Activated CD8-positive, alpha-beta T cell treated with anti-CD3 and anti-CD28 coated beads, Interleukin-2, amount 10 ng/mL, durations not matched to agents 7 days and 5 days (primary cell): ENCODE results near the gene COMMD3. TPM values are rescaled to one million over a fixed set of nuclear protein-coding genes. Genes with fewer than 3 reads are reported as not detected.
A peak's percentile ranks its signal among the peaks of the same experiment; 100 is the strongest.

ENCODE experiments used
- ATAC-seq: fragments of 150-1000 bp; cut with Tn5 transposase; one replicate; pipeline ENCODE4 v1.10.0; 2021; ENCODE audit warnings: moderate library complexity
- CTCF ChIA-PET: fragments of 350-600 bp; sonication (Branson Sonifier 250); formaldehyde crosslinking; loops from one replicate; lab custom pipeline; 2021; ENCODE audit warnings: antibody characterized with exemption; lab: Charles Lee
- POLR2A ChIA-PET: fragments of 350-600 bp; sonication (Branson Sonifier 250); formaldehyde crosslinking; loops from one replicate; lab custom pipeline; 2021; ENCODE audit warnings: antibody characterized with exemption; lab: Charles Lee
- DNase-seq: peaks from one replicate; pipeline ENCODE4 v3.0.0-alpha.2; 2020
- H3K27ac Mint-ChIP-seq: one replicate; pipeline ENCODE4 v1.8.0; 2021; ENCODE audit warnings: mild to moderate bottlenecking, mixed read lengths
- H3K27me3 Mint-ChIP-seq: one replicate; pipeline ENCODE4 v1.8.0; 2021; ENCODE audit warnings: low read depth, mixed read lengths
- H3K36me3 Mint-ChIP-seq: one replicate; pipeline ENCODE4 v1.8.0; 2021; ENCODE audit warnings: low read depth, mixed read lengths
- H3K4me1 Mint-ChIP-seq: one replicate; pipeline ENCODE4 v1.8.0; 2021; ENCODE audit warnings: low read depth, mixed read lengths
- H3K4me3 Mint-ChIP-seq: one replicate; pipeline ENCODE4 v1.8.0; 2021; ENCODE audit warnings: mild to moderate bottlenecking, mixed read lengths
- H3K9me3 Mint-ChIP-seq: one replicate; pipeline ENCODE4 v1.8.0; 2022; ENCODE audit warnings: mixed read lengths; ENCODE audit not compliant: insufficient read depth
- total RNA-seq, 2 experiments: library from RNA; stranded (reverse); gene quantifications; one replicate each; pipeline ENCODE4 v1.2.3, GENCODE V29; 2021

The COMMD3 gene
- total RNA-seq, 2 experiments from 2014 or later: 59.7 to 63.3 TPM

GRCh38 chr10:22329150-22329549, 13.0 kb downstream of the COMMD3 start:
- H3K4me3 Mint-ChIP-seq: no peak overlapping the region
- H3K36me3 Mint-ChIP-seq: peaks cover 36% of the 10 kb centered on the region
- H3K27ac Mint-ChIP-seq: no peak overlapping the region
- DNase-seq: no peak
- CTCF ChIA-PET: no interaction called here
- POLR2A ChIA-PET: no interaction called here
- H3K27me3 Mint-ChIP-seq: peaks cover 21% of the 10 kb centered on the region
- ATAC-seq: no peak
- no peaks in the 10 kb centered on the region for H3K9me3 Mint-ChIP-seq
- H3K4me1 Mint-ChIP-seq: peaks cover 39% of the 10 kb centered on the region

GRCh38 chr10:22332116-22332692, 16.0 kb downstream of the COMMD3 start:
- DNase-seq (no peak), ATAC-seq (no peak)
- peaks cover 32% of the 10 kb centered on the region for H3K4me1 Mint-ChIP-seq
- no peak overlapping the region for H3K4me3 Mint-ChIP-seq
- H3K27me3 Mint-ChIP-seq: peaks cover 23% of the 10 kb centered on the region
- peak overlapping the region; percentile 78 for H3K27ac Mint-ChIP-seq
- ChIA-PET CTCF (interaction anchor here (1.1 to 2.1 kb wide), 4 partner anchors 8 to 242 kb away, joined by 3 to 7 read pairs (median 4); partner anchors contain the start of gene COMMD3), POLR2A (interaction anchor here (0.8 kb wide), 1 partner anchor 105 kb away, joined by 3 read pairs; no protein-coding TSS in a partner anchor)
- H3K36me3 Mint-ChIP-seq: peaks cover 30% of the 10 kb centered on the region
- no peaks in the 10 kb centered on the region for H3K9me3 Mint-ChIP-seq

GRCh38 chr10:22333167-22333974, 17.2 kb downstream of the COMMD3 start:
- Mint-ChIP-seq H3K27ac (peak overlapping the region; percentile 78), H3K4me3 (peak overlapping the region; percentile 72), H3K27me3 (peaks cover 33% of the 10 kb centered on the region), H3K4me1 (peaks cover 40% of the 10 kb centered on the region), H3K9me3 (no peaks in the 10 kb centered on the region), H3K36me3 (peaks cover 28% of the 10 kb centered on the region)
- DNase-seq (no peak), ATAC-seq (no peak)
- ChIA-PET CTCF (no interaction called here), POLR2A (no interaction called here)

GRCh38 chr10:22333975-22334282, 17.7 kb downstream of the COMMD3 start:
- ChIA-PET POLR2A (no interaction called here), CTCF (no interaction called here)
- H3K36me3 Mint-ChIP-seq: peaks cover 28% of the 10 kb centered on the region
- peak overlapping the region; percentile 78 for H3K27ac Mint-ChIP-seq
- H3K4me3 Mint-ChIP-seq: peak overlapping the region; percentile 72
- DNase-seq: no peak
- ATAC-seq: no peak
- H3K9me3 Mint-ChIP-seq: no peaks in the 10 kb centered on the region
- peaks cover 45% of the 10 kb centered on the region for H3K4me1 Mint-ChIP-seq
- peaks cover 38% of the 10 kb centered on the region for H3K27me3 Mint-ChIP-seq

- peaks cover 43% of the 10 kb centered on the region for H3K27me3 Mint-ChIP-seq
- ATAC-seq: peak; percentile 2
- H3K36me3 Mint-ChIP-seq: peaks cover 21% of the 10 kb centered on the region
- H3K4me1 Mint-ChIP-seq: peaks cover 52% of the 10 kb centered on the region
- peak overlapping the region; percentile 74 for H3K27ac Mint-ChIP-seq
- no peaks in the 10 kb centered on the region for H3K9me3 Mint-ChIP-seq
- no peak for DNase-seq
- ChIA-PET POLR2A (interaction anchor here (1.1 kb wide), 1 partner anchor 15 kb away, joined by 3 read pairs; no protein-coding TSS in a partner anchor), CTCF (interaction anchor here (0.9 to 1.1 kb wide), 2 partner anchors 9 to 15 kb away, joined by 3 to 4 read pairs; no protein-coding TSS in a partner anchor)
- peak overlapping the region; percentile 74 for H3K4me3 Mint-ChIP-seq
Observed at GRCh38 chr10:22334414-22335172, 18.4 kb downstream of the COMMD3 start.

- DNase-seq: peak; percentile 76
Observed at GRCh38 chr10:22335173-22335933, 19.2 kb downstream of the COMMD3 start.

GRCh38 chr10:22338185-22338900, 22.2 kb downstream of the COMMD3 start:
- no peak overlapping the region for H3K4me3 Mint-ChIP-seq
- ATAC-seq (no peak), DNase-seq (no peak)
- H3K36me3 Mint-ChIP-seq: peaks cover 8% of the 10 kb centered on the region
- POLR2A ChIA-PET: interaction anchor here (0.6 kb wide), 2 partner anchors 39 to 358 kb away, joined by 3 to 4 read pairs; no protein-coding TSS in a partner anchor
- H3K9me3 Mint-ChIP-seq: no peaks in the 10 kb centered on the region
- H3K27me3 Mint-ChIP-seq: peaks cover 60% of the 10 kb centered on the region
- peaks cover 55% of the 10 kb centered on the region for H3K4me1 Mint-ChIP-seq
- no peak overlapping the region for H3K27ac Mint-ChIP-seq
- CTCF ChIA-PET: interaction anchor here (1.0 to 1.6 kb wide), 2 partner anchors 27 to 328 kb away, joined by 3 to 4 read pairs; no protein-coding TSS in a partner anchor

More at GRCh38 chr10:22335173-22335933, 19.2 kb downstream of the COMMD3 start:
- no peaks in the 10 kb centered on the region for H3K9me3 Mint-ChIP-seq
- H3K27me3 Mint-ChIP-seq: peaks cover 45% of the 10 kb centered on the region
- ATAC-seq: peak; percentile 66
- H3K4me3 Mint-ChIP-seq: peak overlapping the region; percentile 74
- peaks cover 17% of the 10 kb centered on the region for H3K36me3 Mint-ChIP-seq
- peak overlapping the region; percentile 74 for H3K27ac Mint-ChIP-seq
- CTCF ChIA-PET: interaction anchor here (0.9 to 1.1 kb wide), 2 partner anchors 9 to 16 kb away, joined by 3 to 4 read pairs; no protein-coding TSS in a partner anchor
- POLR2A ChIA-PET: interaction anchor here (1.1 kb wide), 1 partner anchor 15 kb away, joined by 3 read pairs; no protein-coding TSS in a partner anchor
- peaks cover 58% of the 10 kb centered on the region for H3K4me1 Mint-ChIP-seq

GRCh38 chr10:22338931-22339330, 22.7 kb downstream of the COMMD3 start:
- no peaks in the 10 kb centered on the region for H3K9me3 Mint-ChIP-seq
- no peak overlapping the region for H3K27ac Mint-ChIP-seq
- H3K27me3 Mint-ChIP-seq: peaks cover 61% of the 10 kb centered on the region
- ChIA-PET CTCF (interaction anchor here (1.0 to 1.7 kb wide), 3 partner anchors 11 to 329 kb away, joined by 3 to 4 read pairs (median 4); no protein-coding TSS in a partner anchor), POLR2A (interaction anchor here (0.6 kb wide), 2 partner anchors 38 to 358 kb away, joined by 3 to 4 read pairs; no protein-coding TSS in a partner anchor)
- no peak overlapping the region for H3K4me3 Mint-ChIP-seq
- peaks cover 2% of the 10 kb centered on the region for H3K36me3 Mint-ChIP-seq
- no peak for ATAC-seq
- peaks cover 49% of the 10 kb centered on the region for H3K4me1 Mint-ChIP-seq
- no peak for DNase-seq

GRCh38 chr10:22339761-22340328, 23.7 kb downstream of the COMMD3 start:
- ChIA-PET POLR2A (interaction anchor here (0.6 to 2.5 kb wide), 11 partner anchors 15 to 840 kb away, joined by 3 to 8 read pairs (median 4); partner anchors contain the start of gene DNAJC1), CTCF (interaction anchor here (0.6 to 1.7 kb wide), 10 partner anchors 9 to 249 kb away, joined by 3 to 7 read pairs (median 4); partner anchors contain the start of gene COMMD3)
- peaks cover 49% of the 10 kb centered on the region for H3K4me1 Mint-ChIP-seq

More at GRCh38 chr10:22339761-22340328, 23.7 kb downstream of the COMMD3 start:
- Mint-ChIP-seq H3K9me3 (no peaks in the 10 kb centered on the region), H3K27me3 (peaks cover 71% of the 10 kb centered on the region), H3K36me3 (peaks cover 8% of the 10 kb centered on the region), H3K27ac (peak overlapping the region; percentile 91), H3K4me3 (peak overlapping the region; percentile 86)
- ATAC-seq (no peak), DNase-seq (no peak)
